ENCODE results near the gene FCHO1.
"Not testable (repeated sequence)": the region's sequence is repeated elsewhere in the genome, so short reads cannot be mapped to it uniquely, and the experiment has no call there.

Gene FCHO1

DNA sequence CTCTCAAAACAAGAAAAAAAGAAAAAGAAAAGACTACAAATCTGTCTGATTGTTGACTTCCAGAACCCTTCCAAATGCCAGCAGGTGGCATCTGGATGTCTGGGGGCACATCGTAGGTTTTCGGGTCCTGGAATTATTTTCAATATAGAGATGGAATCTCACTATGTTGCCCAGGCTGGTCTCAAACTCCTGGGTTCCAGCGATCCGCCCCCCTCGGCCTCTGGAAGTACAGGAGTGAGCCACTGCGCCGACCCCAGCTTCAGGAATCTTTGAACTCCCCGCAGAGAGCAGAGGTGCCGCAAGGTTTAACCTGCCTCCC is 43.1 kb downstream of the FCHO1 start:
- DNase-seq (ENCODE audit: low read depth) = no peak

DNA sequence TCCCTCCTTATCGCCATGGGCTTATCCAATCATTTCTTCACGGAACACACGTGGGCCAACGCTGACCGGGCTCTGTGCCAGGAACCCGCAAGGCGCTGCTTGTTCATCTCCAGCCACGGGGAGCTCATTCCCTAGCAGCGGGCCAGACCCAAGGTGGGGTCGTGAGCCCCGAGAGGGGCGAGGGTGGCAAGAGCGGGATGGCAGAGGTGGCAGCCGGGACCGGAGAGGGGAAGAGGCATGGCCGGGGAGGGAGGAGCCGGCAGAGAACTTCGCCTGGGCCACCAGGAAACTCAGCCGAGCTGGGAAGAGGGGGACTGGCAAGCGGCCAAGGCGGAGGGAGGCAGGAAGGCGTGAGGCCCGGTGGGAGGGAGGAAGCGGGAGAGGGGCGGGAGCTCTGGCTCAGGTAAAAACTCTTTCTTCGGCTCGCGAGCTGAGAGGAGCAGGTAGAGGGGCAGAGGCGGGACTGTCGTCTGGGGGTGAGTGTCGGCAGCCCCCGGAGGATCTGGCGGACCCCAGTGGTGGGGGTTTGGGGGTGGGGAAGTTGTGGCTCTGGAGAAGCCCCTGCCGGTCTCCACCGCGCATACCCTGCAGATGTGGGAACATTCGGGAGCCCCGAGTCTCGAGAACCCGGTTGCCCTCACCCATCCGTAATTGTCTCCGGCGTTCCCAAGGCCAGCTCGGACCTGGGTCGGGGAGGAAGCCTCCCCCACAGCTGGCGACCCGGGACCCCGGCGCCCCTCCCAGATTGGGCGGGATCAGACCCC is 43.6 kb downstream of the FCHO1 start, which contains the start of gene B3GNT3:
TSS of gene B3GNT3 (plus strand) at position 408 of the 764 bp plus-strand sequence. CDS start 12,670 bp downstream, outside the sequence.
- DNase-seq (ENCODE audit: low read depth) = no peak

DNA sequence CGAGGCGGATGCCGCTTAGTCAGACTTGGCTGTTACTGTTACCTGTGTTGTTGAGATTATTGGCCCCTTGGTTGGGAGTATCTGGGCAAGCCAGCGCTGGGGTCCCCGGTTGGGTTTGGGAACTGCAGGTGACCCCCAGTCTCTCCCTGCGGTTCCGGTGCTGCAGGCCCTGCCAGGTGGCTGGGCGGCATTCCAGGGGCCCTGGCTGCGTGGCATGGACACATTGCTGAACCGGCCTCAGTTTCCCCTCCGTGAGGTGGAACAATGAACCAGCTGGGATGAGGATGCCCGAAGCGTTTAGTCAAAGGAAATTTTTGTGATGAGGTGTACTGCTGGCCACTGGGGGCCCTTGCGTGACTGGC is 44.2 kb downstream of the FCHO1 start:
- DNase-seq (ENCODE audit: low read depth) = no peak

DNA sequence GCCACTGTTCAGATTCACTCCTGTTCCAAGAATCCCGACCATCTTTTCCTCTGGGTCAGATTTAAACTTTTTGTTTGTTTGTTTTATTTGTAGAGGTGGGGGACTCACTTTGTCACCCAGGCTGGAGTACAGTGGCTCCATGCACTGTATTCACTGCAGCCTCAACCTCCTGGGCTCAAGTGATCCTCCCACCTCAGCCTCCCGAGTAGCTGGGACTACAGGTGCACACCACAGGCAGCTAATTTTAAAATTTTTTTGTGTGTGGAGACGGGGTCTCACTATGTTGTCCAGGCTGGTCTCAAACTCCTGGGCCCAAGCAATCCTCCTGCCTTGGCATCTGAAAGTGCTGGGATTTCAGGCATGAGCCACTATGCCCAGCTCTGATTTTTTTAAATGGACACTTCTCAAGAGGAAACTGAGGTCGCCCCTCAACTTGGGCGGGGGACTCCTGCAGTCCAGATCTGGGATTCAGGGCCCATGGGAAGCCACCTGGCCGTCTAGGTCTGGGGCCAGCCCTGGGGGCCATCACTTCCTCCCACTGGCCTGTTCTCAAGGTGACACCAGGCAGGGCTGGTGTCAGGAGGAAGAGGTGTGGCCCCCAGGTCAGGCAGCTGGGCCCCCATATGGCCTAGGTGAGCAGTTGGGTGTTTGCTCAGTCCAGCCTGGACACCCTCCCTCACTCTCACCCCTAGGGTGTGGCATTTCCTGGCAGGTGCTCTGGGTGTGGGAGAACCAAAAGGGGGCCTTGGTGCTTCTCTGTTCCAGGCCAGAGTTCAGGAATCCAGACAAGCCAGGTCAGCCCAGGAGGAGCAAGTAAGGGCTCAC is 44.9 kb downstream of the FCHO1 start:
- no peak for DNase-seq (ENCODE audit: low read depth)

DNA sequence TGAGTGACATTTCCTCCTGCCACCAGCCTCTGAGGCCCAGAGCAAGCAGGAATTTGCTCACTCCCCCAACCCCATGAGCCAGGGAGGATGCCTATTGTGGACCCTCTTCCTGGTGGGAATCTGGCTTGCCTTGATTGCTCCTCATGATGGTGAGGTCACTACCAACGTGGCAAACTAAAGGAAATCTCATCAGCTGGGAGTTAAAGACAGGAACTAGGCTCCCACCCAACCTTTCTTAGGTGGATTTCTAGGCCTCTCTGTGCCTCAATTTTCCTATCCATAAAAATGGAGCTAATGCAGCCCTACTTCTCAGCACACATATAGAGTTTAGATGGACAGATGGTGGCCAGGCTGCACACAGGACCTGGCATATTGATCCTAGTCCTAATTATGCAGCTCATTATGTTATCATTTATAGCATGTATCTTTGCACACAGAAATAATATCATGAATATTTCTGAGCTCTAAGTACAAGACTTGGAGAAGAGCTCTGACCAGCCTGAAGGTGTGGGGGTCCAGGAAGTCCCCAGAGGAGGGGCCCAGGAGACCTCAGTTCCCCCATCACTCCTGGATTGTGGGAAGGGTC is 45.7 kb downstream of the FCHO1 start:
- DNase-seq (ENCODE audit: low read depth) = no peak

DNA sequence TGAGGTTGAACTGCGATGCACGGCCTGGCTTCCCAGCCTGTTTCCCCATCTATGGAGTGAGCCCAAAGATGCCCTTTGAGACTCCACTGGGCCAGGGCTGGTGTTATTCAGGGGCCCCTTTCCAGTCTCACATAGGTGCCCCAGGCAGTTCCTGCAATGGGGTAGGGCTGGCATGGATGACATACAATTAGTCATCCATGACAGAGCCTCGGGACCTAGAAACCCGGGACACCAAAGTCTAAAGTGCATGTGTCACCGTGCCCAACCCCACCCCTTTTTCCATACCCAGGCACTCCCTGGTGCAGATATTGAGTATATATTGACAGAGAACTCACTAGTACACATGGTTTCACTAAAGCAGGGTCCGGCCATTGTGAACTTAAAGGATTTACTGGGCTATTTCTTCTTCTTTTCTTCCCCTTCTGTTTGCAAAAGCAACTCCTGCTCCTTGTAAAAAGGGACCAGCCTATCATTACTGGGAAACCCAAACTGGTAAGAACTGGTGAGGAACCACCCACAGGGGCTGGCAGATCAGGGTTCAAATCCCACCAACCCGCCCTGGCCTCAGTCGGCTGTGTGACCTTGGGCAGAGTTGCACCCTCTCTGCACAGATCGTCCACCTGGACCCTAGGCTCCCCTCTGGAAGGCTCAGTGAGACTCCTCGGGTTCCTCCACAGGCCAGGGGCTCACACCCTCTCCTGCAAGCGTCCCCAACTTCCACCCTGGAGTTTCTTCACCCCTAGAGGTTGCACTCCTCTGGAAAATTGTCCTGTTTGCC is 46.3 kb downstream of the FCHO1 start:
- DNase-seq (ENCODE audit: low read depth) = no peak

DNA sequence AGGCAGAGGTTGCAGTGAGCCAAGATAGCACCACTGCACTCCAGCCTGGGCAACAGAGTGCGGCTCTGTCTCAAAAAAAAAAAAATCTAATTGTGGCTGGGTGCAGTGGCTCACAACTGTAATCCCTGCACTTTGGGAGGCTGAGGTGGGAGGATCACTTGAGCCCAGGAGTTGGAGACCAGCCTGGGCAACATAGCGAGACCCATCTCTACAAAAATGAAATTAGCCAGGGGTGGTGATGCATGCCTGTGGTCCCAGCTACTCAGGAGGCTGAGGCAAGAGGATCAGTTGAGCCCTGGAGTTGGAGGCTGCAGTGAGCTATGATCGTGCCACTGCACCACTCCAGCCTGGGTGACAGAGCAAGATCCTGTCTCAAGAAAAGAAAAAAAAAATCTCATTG is 47.3 kb downstream of the FCHO1 start:
- not testable (repeated sequence) for DNase-seq (ENCODE audit: low read depth)

DNA sequence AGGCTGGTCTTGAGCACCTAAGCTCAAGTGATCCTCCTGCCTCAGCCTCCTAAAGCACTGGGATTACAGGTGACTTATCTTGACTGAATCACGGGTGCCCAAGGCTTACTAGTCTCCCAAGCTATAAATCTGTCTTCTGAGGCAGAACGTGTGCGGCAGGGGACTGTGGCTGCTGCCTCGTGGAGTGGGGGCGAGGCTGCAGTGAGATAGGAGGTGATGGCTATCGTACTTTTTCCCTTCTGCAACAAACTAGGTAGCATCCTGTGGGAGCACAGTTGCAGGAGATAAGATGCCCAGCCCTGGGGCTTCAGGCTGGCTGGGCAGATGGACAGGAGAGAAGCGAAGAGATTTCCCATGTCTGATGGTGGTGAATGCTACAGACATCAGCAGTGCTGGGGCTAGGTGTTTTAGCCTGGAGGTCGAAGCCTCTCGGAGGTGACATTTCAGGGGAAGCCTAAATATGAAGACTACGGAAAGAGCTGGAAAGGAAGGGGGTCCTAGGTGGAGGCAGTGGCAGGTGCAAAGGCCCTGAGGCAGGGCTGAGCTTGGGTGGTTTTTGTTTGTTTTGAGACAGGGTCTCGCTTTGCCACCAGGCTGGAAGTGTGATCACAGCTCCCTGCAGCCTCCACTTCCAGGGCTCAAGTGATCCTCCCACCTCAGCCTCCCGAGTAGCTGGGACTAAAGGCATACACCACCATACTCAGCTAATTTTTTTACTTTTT is 51.0 kb downstream of the FCHO1 start:
- DNase-seq (ENCODE audit: low read depth) = no peak

DNA sequence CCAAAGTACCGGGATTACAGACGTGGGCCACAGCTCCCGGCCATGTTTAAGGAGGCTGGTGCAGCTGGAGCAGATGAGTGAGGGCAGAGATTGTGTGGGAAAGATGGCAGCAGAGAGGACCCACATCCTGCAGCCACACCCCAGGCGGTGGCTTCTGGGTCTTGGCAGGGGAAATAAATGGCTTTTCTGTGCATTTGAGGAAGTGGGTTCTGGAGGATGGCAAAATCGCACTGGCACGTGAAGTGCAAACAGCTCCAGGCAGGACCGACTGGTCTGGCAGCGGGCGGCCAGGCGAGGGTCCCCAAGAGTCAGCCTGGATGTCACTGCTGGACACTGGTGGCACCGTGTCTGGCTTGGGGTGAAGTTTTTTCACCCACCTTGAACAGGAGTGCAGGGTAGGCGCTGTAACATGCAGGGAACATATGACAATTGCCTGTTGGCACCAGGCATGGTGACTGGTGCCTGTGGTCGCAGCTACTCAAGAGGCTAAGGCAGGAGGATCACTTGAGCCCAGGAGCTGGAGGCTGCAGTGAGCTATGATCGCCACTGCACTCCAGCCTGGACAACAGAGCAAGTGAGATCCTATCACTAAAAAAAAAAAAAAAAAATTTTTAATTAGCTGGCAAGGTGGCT is 52.1 kb downstream of the FCHO1 start:
- no peak for DNase-seq (ENCODE audit: low read depth)

DNA sequence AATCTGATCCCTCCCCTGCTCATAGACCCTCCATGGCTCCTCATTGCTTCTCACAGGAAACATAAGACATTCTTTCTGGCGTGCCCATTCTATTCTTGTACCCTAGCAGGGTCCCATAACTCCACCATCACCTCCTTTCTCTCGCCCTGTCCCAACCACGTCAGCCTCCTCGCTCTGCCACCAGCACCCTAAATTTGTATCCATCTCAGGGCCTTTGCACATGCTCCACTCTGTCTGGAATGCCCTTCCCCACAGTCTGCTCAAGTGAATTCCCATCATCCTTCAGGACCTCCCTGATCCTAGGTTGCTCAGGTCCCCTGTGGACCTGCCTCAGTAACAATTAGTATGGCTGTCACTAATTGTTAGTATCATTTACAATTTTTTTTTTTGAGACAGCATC is 54.1 kb downstream of the FCHO1 start:
- DNase-seq (ENCODE audit: low read depth) = no peak

DNA sequence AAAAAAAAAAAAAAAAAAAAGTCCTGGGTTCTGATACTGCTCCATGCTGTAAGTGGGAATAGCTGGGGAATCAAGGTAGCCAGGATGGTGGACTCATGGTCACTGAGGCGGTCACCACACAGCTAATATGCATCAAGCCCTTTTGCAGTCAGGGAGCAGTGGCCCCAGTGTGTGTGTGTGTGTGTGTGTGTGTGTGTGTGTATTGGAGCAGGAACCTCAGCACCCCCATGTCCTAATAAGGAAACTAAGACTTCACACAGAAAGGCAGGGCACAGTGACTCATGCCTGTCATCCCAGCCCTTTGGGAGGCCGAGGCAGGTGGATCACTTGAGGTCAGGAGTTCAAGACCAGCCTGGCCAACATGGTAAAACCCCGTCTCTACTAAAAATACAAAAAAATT is 55.7 kb downstream of the FCHO1 start:
- DNase-seq (ENCODE audit: low read depth) = no peak

DNA sequence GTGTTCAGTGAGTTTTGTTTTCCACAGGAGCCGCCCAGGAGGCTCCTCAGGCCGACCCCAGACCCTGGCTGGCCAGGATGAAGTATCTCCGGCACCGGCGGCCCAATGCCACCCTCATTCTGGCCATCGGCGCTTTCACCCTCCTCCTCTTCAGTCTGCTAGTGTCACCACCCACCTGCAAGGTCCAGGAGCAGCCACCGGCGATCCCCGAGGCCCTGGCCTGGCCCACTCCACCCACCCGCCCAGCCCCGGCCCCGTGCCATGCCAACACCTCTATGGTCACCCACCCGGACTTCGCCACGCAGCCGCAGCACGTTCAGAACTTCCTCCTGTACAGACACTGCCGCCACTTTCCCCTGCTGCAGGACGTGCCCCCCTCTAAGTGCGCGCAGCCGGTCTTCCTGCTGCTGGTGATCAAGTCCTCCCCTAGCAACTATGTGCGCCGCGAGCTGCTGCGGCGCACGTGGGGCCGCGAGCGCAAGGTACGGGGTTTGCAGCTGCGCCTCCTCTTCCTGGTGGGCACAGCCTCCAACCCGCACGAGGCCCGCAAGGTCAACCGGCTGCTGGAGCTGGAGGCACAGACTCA is 56.5 kb downstream of the FCHO1 start:
- no peak for DNase-seq (ENCODE audit: low read depth)

DNA sequence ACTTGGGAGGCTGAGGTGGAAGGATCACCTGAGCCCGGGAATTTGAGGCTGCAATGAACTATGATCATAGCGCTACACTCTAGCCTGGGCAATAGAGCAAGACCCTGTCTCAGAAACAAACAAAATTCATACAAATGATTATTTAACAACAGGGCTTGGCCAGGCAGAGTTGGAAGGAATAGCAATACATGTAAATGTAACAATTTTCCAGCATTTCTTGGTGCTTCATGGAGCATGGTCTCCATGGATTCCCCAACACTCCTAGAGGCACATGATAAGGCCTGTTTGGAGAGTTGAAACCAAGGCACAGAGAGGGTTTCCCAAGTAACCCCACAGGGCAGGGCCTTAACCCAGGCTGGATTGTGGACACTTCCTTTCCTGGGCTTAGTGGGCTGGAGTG is 59.8 kb downstream of the FCHO1 start:
- no peak for DNase-seq (ENCODE audit: low read depth)

DNA sequence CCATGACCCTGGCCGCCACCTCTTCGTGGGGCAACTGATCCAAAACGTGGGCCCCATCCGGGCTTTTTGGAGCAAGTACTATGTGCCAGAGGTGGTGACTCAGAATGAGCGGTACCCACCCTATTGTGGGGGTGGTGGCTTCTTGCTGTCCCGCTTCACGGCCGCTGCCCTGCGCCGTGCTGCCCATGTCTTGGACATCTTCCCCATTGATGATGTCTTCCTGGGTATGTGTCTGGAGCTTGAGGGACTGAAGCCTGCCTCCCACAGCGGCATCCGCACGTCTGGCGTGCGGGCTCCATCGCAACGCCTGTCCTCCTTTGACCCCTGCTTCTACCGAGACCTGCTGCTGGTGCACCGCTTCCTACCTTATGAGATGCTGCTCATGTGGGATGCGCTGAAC is 60.4 kb downstream of the FCHO1 start:
- DNase-seq (ENCODE audit: low read depth) = no peak

DNA sequence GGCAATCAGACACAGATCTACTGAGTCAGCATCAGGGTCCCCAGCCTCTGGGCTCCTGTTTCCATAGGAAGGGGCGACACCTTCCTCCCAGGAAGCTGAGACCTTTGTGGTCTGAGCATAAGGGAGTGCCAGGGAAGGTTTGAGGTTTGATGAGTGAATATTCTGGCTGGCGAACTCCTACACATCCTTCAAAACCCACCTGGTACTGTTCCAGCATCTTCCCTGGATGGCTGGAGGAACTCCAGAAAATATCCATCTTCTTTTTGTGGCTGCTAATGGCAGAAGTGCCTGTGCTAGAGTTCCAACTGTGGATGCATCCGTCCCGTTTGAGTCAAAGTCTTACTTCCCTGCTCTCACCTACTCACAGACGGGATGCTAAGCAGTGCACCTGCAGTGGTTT is 60.8 kb downstream of the FCHO1 start:
- no peak for DNase-seq (ENCODE audit: low read depth)

DNA sequence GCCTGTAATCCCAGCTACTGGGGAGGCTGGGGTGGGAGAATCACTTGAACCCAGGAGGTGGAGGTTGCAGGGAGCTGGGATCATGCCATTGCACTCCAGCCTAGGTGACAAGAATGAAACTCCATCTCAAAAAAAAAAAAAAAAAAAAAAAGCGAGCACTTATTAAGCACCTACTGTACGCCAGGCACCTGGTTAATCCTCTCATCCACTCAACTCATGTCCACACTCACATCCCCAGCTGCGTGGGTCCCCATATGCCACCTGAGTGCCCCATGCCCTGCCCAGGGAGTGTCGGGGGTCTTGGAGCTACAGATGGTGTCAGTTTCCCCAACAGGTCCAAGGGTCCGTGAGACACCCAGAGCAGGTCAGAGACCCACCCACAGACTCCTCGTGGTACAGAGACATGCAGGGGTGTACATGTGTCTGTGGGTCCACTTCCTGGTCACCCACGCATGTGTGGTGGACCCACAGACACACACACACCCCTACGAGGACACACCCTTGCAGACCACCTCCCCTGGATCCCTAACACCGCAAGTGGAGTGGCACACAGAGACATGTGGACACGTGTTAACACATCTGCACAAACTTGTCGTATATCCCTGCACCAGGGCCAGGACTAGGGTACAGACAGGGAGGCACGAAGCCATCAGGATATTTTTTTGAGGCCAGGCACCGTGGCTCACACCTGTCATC is 66.5 kb downstream of the FCHO1 start:
- no peak for DNase-seq (ENCODE audit: low read depth)

DNA sequence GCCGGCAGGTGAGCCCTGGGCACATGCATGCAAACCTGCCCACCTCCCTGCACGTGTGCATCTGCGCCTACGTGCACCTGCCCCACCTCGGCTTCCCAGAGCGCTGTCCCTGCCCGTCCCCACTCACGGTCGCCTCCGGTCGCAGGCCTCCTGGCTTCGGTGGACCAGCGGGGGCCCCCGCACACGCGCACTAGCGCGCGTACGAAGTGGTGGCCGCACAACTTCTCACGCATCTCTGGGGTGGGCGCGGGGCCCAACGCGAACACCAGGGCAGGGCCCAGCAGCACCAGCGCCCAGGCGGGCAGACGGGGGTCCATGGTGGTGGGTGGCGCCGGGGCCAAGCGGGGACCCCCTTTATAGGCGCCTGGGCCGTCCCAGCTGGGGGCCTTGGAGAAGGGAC is 69.9 kb downstream of the FCHO1 start, which contains the start of gene INSL3:
TSS of gene INSL3 (minus strand) at position 330 of the 400 bp plus-strand sequence. CDS start at position 317, 13 bp downstream.
- DNase-seq (ENCODE audit: low read depth) = no peak

DNA sequence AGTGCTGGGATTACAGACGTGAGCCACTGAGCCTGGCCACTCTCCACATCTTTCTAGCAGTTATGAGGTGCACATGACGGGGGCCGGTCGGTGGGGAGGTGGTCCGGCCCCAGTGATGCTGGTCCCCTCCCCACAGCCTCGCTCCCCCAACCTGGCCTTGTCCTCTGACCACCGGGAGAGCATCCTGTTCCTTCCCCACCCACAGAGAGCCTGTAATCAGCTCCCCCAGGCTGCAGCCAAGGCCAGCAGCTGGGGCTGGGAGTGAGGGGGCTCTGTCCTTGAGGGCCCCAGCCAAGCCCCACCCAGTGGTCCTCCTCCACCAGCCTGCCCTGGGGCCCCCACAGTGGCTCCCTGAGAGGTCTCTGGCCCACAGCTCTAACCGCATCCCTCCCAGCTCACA is 73.1 kb downstream of the FCHO1 start:
- DNase-seq (ENCODE audit: low read depth) = no peak

DNA sequence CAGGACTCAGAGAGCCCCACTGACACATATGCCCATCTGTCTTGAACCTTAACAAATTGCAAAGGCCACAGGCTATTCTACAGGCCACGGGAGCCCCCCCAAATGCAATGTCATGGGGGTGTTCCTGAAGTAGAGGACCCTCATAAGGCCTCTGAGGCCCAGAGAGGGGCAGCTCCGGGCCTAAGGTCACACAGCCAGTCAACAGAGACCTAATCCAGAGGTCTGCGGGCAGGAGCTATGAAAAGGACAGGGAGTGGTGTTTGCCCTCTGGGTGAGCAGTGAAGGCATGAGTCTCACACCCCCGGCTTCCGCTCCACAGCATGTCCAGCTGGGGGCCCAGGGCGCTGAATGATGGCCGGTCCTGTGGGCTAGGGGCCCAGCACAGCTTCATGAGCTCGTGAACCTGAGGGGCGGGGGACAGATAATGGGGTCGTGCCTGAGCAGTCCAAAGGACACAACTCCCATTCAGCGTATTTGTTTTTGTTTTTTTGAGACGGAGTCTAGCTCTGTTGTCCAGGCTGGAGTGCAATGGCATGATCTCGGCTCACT is 75.3 kb downstream of the FCHO1 start:
- no peak for DNase-seq (ENCODE audit: low read depth)
